Activated CD8-positive, alpha-beta memory T cell treated with anti-CD3 and anti-CD28 coated beads, Interleukin-2, amount 50 U/mL, for 1 hour (primary cell): ENCODE measurements around the gene HPCAL4.

ENCODE experiments used
- DNase-seq: peaks from one replicate; pipeline ENCODE4 v3.0.0-alpha.2; 2020; ENCODE audit errors: extremely low read depth

Gene HPCAL4

DNA sequence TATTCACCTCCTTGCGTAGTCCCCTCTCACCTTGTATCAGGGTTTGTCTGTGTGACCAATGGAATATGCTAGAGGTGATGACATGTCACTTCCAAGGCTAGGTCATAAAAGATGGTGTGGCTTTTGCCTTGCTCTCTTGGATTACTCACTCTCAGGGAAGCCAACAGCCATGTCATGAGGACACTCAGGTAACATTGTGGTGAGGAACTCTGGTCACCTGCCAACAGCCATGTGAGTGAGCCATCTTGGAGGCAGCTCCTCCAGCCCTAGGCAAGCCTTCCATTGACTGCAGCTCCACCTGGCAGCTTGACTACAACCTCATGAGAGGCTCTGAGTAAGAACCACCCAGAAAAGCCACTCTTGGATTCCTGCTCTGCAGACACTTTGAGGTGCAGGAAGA is 40.8 kb downstream of the HPCAL4 start:
- no peak for DNase-seq

DNA sequence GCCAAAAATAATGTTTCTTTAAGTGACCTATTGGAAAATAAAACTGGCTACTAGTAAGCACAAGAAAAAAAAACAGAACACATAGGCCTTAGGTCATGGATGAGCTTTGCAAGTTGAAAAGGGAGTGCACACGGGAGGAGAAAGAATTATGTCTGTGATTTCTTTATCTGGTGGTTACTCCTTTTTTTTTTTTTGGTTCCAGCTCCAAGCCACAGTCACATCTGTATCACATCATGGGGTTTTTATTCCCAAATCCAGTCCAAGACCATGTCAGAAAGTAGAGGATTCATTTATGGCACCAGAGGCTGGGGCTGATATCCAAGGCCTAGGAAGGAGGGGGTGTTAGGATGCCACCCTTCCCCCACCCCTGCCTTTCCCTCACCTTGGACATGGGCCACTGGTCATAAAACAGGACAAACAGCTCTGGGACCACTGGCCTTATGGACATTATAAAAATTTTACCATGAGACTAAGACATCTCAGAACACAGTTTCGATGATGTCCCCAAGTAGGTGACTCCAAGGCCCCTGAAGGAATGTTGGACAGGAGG is 41.5 kb downstream of the HPCAL4 start:
- no peak for DNase-seq

DNA sequence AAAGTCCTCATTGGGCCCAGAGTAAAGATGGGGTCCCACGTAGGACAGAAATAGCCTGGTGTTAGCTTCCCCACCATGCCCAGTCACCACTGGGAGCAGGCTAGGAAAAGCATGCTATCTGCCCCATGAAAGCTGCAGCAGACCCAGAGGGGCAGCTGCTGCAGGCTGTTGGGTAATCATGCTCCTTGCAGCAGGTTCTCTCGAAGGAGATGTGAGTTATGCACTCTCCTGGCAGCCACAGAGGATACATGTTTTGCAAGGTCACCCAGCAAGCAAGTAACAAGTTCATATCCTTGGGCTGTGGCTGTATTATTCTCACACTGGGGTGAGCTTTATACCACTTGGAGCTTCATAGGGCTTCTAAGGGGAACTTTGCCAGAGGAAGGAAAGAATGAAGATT is 42.7 kb downstream of the HPCAL4 start:
- DNase-seq: no peak

DNA sequence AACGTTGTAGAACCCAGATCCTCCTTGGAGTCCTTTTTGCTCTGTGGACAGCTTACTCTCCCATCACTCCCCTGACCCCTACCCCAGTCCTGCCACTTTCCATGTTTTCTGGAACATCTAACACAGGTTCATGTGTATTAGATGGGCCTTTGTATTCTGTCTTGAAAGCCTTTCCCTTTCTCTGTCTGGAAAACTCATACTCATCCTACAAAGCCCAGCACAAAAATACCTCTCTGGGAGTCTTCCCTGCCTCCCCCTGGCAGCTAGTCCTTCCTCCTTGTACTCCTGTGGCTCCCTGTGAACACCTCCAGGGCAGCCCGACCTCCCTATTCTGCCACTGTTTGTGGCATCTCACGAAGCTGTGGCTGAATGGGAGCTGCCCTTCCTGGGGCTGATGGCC is 44.0 kb downstream of the HPCAL4 start:
- DNase-seq: no peak

DNA sequence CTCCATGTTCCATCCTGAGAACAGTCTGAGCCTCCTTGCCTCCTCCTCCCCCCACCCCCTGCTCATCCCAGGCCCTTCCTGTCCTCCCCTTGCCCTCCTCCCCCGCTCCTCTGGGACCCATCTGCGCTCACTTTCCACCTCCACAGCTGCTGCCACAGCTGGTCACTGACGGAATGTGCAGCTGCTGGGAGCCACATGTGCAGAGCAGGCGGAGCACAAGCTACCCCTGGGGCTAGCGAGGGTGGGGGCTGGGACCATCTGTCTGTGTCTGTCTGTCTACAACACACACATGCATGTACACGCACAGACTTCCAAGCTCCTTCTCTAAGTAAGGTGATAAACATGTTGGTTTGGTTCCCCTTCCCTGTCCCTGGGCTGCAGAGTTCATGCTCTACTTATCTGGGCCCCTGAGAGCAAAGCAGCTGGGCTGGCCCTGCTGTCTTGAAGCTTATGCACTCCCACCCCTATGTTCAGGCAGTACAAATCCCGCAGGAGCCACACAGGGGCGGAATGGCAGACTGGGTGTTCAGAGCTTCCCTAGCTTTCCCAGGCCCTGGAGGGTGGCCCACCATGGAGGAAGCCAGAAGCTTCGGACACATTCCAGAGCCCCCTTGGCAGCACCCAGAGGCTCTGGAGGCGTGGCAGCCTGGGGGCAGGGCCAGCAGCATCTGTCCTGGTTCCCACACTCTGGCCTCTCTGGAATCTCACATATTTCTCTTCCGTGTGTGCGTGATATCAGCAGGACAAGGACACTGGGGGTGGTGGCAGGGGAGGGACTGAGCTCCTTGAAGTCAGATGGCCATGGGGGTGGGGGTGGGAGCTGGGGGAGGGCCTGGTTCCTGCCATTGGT is 44.8 kb downstream of the HPCAL4 start:
- no peak for DNase-seq

DNA sequence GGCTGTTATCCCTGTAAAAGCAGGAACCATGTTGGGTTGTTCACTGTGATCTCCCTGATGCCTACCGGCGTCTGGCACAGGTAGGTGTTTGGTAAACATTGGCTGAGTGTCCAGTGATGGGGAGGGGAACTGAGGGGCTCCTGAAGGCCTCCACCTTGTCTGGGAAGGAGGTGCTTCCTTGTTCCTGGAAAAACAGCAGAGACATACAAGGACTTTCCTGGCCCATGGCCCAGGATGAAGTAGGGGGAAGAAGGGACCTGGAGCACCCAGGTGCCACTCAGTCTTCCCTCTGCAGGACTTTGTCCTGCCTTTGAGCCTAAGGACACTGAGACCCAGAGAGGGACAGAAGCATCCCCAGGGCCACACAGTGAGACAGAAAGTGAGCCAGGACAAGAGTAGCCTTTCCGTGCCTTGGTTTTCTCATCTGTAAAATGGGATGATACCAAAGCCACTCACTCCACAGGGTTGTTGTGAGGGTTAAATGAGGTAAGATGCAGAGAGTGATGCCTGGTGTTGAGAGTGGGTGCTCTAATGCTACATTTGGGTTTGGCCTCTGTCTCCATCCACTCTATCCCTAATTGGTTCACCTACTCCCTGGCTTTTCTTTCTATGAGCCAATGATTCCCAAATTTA is 45.7 kb downstream of the HPCAL4 start:
- no peak for DNase-seq

DNA sequence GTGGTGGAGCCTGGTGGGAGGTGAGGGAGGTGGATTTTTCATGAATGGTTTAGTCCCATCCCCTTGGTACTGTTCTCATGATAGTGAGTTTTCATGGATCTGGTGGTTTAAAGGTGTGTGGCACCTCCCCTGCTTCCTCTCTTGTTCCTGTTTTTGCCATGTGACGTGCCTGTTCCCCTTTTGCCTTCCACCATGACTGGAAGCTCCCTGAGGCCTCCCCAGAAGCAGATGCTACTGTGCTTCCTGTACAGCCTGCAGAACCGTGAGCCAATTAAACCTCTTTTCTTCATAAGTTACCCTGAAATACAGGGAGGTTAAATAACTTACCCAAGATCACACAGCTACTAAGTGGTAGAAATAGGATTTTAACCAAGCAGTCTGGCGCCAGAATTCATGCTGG is 47.5 kb downstream of the HPCAL4 start:
- DNase-seq: no peak

DNA sequence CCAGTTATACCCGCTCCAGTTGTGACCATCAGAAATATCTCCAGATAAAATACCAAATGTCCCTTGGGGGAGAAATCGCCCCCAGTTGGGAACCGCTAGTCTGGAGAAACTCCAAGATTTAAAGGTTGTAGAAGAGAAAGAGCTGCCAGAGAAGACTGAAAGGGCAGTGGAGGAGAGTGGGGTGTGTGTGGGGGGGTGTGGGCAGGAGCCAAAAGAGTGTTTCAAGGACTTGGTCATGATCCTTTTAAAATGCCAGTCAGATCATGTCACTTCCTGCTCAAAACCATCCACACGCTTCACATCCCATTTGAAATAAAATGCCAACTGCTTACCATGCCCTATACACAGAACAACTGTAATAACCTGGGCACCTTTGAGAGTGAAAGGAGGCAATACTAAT is 48.4 kb downstream of the HPCAL4 start:
- no peak for DNase-seq

DNA sequence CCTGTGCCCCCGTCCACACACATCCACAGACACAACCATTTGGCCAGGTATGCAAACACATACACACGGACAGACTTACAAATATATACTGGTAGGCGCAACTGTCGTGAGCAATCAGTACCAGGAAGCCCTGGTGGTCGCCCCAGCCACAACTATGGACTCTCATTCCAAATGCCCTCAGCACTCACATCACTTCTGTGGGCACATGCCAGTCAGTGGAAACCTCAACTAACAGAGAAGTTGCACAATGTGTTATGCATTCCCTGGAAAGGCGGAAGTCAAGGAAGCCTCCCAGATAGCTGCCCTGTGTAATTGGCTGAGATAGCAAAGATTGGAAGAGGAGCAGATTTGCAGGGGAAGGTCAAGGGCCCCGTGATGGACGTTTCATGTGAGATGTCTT is 50.4 kb downstream of the HPCAL4 start:
- DNase-seq: no peak

DNA sequence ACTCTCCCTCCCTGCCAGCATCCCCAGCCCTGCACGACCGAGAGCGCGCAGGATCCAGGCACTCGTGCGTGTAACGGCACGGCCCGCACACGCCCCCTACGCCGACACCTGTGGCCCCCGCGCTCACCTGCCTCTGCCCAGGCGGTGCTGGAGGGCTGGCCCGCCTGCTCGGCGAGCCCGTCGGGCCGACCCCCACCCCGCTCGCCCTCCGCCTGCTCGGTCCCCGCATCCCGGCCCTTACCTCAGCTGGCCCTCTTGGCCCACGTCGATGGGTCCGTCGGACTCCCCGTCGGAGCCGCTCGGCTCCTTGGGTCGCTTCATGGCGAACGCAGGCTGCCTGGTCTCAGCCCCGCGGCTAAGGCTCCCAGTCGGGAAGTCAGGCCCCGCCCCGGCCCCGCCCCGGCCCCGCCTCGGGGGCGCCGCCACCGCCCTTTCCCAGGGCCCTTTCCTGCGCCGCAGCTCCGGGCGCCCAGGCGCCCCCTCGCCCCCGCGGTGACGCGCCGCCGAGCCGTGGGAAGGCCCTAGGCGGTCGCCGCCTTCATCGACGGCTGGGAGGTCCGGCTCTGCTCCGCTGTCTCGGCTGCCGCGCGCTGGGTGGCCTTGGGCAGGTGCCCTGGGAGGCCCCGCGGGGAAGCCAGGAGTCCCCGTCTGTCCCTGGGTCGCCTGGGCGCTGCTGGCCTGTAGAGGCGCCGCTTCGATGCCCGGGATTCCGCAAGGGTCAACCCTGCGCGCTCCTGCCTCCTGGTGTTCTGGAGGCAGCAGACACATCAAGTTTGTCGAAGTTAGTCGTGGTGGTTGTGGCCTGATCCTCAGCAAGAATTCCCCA is 51.7 kb downstream of the HPCAL4 start, which contains the start of gene HEYL:
HEYL (minus strand) TSS at position 339 of the 826 bp plus-strand sequence; CDS start at position 321, 18 bp downstream.
- no peak for DNase-seq

DNA sequence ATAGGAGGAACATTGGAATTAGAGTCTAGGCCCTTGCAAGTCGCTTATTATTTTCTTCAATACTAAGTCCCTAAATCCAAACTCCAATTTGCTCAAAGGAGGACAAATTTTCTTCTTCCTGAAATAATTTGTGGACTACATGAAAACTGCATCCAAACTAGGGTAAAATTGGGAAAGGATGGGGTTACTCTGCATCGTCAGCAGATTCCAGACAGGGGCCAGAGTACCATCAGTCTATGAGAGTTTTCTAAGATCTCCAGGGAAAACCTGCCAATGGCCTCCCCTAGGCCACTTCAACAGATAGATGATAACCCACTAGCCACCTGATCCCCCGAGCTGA is 52.3 kb downstream of the HPCAL4 start:
- no peak for DNase-seq

DNA sequence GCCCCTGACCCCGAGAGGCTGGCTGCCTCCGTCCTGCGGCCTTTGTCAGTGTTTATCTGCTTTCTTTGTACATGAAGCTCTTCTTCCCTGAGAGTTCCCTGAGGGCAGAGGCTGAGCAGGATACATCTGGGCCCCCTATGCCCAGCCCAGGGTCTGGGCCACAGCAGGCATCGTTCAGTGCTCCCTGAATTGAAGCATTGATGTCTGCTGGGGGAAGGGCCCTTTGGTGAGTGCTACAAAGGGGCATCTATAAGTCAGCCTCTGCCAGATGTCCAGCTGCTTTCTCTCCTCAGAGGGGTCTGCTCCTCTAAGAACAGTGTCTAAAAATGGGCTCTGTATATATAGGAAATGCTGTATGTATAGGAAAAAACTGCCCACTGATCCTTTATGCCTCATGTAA is 53.9 kb downstream of the HPCAL4 start:
- no peak for DNase-seq

DNA sequence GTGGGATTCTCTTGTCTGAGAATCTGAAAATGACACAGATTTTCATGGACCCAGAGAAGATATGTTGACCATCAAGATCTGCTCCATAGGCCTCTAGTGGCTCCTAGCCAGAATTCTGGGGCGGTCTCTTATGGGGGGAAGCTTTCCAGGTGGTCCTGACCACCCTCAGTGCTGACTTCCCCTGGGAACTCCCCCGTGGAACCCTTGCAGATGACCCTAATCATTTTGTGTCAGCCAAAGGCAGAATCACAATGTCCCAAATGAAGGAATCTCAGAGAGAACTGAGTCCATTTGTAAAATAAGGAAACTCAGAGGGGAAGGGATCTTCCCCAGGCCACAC is 55.4 kb downstream of the HPCAL4 start:
- DNase-seq: no peak

DNA sequence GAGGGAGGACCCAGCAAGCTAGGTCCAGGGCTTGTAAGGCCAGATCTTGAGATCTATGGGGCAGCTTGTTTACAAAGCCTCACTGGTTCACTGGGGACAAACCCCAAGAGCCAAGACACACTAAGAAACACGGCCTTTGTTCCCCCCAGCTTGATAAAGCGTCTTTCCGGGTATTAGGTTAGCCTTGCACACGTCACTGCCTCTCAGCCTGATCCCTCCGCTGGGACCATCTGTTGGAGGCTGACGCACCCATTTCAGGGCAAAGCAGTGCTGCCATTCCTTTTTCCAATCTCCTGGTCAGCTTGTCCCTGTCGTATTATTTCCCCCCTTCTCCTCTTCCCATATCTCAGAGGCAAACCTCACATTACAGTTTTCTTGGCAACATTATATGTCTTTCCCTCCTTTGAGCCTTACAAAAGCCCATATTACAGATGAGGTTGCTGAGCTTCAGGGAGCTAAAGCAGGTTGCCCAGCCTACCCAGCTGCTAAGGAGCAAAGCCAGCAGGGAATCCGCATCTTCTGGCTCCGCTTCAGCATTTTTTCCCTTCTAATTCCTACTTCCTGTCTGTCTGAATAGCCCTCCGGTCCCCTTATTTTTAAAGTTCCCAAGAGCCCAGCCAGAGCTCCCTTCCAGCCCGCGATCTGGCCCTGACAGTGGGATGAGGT is 55.9 kb downstream of the HPCAL4 start:
- DNase-seq: no peak

DNA sequence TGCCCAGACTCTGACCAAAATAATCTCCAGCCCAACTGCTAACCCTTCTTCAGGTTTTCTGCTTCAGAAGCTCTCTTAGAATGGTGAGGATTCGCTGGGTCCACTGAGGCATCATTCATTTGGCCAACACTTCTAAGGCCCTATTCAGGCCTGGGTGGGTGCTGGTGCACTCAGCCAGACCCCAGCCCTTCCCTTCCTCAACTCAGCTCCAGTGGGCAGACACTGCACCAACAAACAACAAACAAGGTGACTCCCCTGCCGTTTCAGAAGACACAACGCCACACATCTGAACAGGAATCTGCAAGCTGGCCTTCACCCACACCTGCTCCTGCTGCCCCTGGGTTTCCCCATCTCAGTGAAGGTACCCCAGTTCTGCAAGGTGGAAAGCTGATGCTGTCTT is 57.8 kb downstream of the HPCAL4 start:
- no peak for DNase-seq

DNA sequence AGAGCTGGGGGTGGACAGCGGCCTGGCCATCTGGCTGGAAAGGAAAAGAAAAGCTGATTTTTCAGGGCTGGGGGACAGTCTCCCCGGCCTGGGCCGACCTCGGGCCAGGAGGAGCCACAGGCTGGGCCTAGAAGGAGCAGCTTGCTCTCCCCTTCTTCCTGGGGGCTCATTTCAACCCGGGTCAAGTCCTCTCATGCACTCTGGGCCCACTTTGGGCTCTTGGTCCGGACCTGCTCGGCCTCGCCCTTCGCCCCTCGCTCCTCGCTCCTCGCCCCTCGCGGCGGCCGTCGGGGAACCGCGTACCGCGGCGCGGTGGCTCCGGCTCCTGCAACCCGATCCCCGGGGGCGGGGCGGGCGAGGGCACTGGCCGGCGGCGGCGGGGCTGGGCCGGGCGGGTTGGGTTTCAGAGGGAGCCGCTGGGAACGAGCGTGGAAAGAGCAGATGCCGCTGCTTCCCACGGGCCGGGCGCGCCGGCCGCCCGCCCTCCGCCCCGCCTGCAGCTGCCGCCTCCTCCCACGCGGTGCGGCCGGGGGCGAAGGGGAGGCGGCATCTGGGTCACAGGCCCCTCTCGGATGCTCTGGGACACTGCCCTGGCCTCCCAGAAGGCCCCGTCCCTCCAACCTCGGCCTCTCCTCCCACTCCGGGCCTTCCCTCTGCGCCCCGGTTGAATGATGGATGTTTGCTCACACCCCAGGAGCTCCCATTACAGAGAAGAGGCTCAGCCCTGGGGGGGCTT is 58.4 kb downstream of the HPCAL4 start:
- no peak for DNase-seq

DNA sequence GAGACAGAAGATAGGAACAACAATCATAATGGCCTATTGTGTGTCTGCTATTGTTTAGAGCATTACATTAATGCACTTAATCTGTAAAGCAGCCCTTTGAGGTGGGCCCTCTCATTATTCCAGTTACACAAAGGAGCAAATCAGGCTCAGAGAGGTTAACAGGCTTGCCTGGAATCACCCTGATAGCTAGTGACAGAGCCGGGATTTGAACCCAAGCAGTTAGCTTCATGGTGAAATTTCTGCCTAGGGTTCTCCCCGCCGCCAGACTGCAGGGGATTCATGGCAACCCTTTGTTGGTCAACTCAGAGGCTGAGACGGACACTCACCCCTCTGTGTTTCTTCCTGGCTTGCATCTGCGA is 58.9 kb downstream of the HPCAL4 start:
- DNase-seq: no peak

DNA sequence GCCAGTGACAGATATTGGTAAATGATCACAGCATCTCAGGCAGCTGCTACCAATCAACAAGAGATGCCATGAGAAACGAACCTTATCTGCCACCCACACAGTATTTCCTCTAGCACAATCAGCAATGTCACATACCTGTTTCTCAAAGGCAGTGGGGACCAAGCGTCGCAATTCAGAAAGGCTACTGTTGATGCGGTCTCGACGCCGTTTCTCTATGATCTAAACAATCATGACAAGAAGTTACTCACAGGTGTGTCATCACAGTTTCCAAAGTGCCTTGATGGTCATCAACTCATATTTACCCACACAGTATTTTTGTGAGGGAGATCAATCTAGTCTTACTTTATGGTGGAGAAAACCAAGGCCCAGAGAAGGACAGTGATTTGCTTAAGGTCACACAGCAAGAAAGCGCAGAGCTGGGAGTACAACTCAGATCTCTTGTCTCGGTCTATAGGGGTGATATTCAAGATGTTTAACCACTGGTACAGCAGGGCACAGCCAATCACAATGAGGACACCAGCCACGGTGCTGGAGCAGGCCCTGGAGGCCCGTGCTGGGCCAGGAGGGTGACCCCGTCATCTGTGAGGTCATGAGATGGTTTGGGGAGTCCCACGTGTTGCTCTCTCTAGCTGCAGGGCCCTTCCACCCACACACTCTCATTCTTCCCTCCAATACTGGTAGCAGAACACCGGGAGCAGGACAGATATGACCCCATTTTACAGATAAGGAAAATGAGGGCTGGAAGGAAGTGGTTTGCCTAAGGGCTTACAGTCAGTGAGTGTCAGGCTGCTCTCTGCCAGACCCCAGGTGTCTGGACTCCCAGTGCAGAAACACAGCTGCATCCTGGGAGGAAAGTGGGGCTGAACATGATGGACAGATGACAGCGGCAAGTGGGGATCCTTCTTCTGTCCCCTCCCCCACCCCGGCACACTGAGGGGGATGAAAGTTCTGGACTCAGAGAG is 59.6 kb downstream of the HPCAL4 start:
- no peak for DNase-seq

DNA sequence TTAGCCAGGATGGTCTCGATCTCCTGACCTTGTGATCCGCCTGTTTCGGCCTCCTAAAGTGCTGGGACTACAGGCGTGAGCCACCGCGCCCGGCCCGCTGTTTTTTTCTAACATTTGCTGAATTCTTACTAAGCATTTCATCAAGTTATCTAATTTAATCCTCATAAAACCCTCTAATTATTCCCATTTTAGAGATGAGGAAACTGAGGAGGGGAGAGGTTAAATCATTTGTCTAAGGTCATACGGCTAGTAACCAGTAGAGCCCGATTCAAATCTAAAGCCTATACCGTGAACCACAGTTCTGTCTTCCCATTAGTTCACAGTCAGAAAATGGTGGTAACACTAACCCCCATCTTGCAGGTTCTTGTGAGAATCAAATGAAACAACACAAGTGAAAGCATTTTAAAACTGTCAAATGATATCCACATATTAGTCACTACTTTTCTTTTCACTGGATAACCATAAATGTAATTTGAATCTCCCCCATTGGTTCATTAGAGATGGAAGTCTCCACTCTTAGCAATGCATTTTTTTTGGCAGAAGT is 62.4 kb downstream of the HPCAL4 start:
- no peak for DNase-seq
